Left colon (tissue), 2 donors: Measurements from ENCODE around the gene SLC2A11. TPM values are rescaled to one million over a fixed set of nuclear protein-coding genes. Genes with fewer than 3 reads are reported as not detected.
"Not testable (repeated sequence)": the region's sequence is repeated elsewhere in the genome, so short reads cannot be mapped to it uniquely, and the experiment has no call there.

Source experiments
- ATAC-seq: fragments of 200-7000 bp; cut with Tn5 transposase; one replicate; pipeline ENCODE4 v1.9.1; 2020; ENCODE audit warnings: mild to moderate bottlenecking, moderate library complexity
- DNase-seq, 2 donors: peaks; one replicate each; pipeline ENCODE4 v3.0.0-alpha.2; 2020
- intact Hi-C, 2 donors: fragments of 100-400 bp; cut with DNase I in 1 of 2; cut with micrococcal nuclease in 1 of 2; formaldehyde crosslinking; loops; one replicate each; pipeline versions ENCODE4 v1.11.2 to v1.14.0; 2022; cut with DNase I, micrococcal nuclease
- total RNA-seq, 2 donors: library from RNA; stranded (reverse); fragmentation: NEBNext Ultra II Directional; extraction: Animal tissue kit (Norgen Biotek cat#: 25700); gene quantifications; one replicate each; pipeline ENCODE4 v1.2.1, GENCODE V29; 2021
- donor health status: DM: no; HTN: no; CAD: no.
- donor health status: DM: yes; HTN: yes; CAD: no.

The SLC2A11 gene
- total RNA-seq, 2 donors from 2014 or later = 9.8 to 13.7 TPM

GRCh38 chr22:23920267-23920611, 62.6 kb downstream of the SLC2A11 start:
- intact Hi-C loops, DNase-seq, ATAC-seq: not testable (repeated sequence)

GRCh38 chr22:23921586-23922201, 64.0 kb downstream of the SLC2A11 start:
- ATAC-seq, intact Hi-C loops, DNase-seq: not testable (repeated sequence)

GRCh38 chr22:23922921-23923320, 65.2 kb downstream of the SLC2A11 start:
- DNase-seq (no peak), ATAC-seq (no peak)
- intact Hi-C loops = no loop called here

- DNase-seq = no peak
- intact Hi-C loops = no loop called here
- ATAC-seq = no peak
Measured at GRCh38 chr22:23925020-23925606, 67.4 kb downstream of the SLC2A11 start.

GRCh38 chr22:23926561-23926960, 68.9 kb downstream of the SLC2A11 start:
- intact Hi-C loops = no loop called here
- DNase-seq (no peak), ATAC-seq (no peak)

Other genes with a start within 250 kb of the SLC2A11 start
- under 1 TPM; 0.64 to 0.67 TPM for gene DRICH1, start 225.6 kb upstream of the SLC2A11 start, total RNA-seq
- gene RGL4, start 166.9 kb upstream of the SLC2A11 start, total RNA-seq = not detected
- gene ZNF70, start 106.8 kb upstream of the SLC2A11 start, total RNA-seq = 1 to 10 TPM; 3.7 to 3.8 TPM
- 1 to 10 TPM in 1 of 2 donors, under 1 TPM in 1; 0.61 to 1.1 TPM for gene VPREB3, start 103.5 kb upstream of the SLC2A11 start, total RNA-seq
- gene C22orf15, start 94.9 kb upstream of the SLC2A11 start, total RNA-seq = not detected
- gene CHCHD10, start 89.9 kb upstream of the SLC2A11 start, total RNA-seq = 100 to 1,000 TPM; 413 to 538 TPM
- gene MMP11, start 85.0 kb upstream of the SLC2A11 start, total RNA-seq = 1 to 10 TPM; 1.6 to 4.6 TPM
- gene SMARCB1, start 70.9 kb upstream of the SLC2A11 start, total RNA-seq = 10 to 100 TPM; 65.9 to 79.3 TPM
- gene DERL3, start 18.9 kb upstream of the SLC2A11 start, total RNA-seq = 10 to 100 TPM in 1 of 2 donors, 1 to 10 TPM in 1; 7.7 to 26.6 TPM
- 100 to 1,000 TPM; 215 to 286 TPM for gene MIF, start 36.5 kb downstream of the SLC2A11 start, total RNA-seq
- gene GSTT2B, start 103.3 kb downstream of the SLC2A11 start, total RNA-seq = under 1 TPM in 1 of 2 donors, not detected in 1; 0.73 TPM
- gene DDTL, start 109.0 kb downstream of the SLC2A11 start, total RNA-seq = 1 to 10 TPM in 1 of 2 donors, not detected in 1; 4.5 TPM
- gene DDT, start 116.6 kb downstream of the SLC2A11 start, total RNA-seq = 100 to 1,000 TPM; 189 to 247 TPM
- under 1 TPM in 1 of 2 donors, not detected in 1; 0.89 TPM for gene GSTT2, start 122.3 kb downstream of the SLC2A11 start, total RNA-seq
- gene GSTT4, start 147.6 kb downstream of the SLC2A11 start, total RNA-seq = not detected
- gene CABIN1, start 153.4 kb downstream of the SLC2A11 start, total RNA-seq = 10 to 100 TPM; 63.0 to 81.6 TPM